Thoracic aorta (tissue), 2 donors: ENCODE results near the gene CSKMT. TPM values are rescaled to one million over a fixed set of nuclear protein-coding genes. Genes with fewer than 3 reads are reported as not detected.
A peak's percentile ranks its signal among the peaks of the same experiment; 100 is the strongest.
"Not testable (repeated sequence)": the region's sequence is repeated elsewhere in the genome, so short reads cannot be mapped to it uniquely, and the experiment has no call there.

Source experiments
- ATAC-seq: fragments of 150-250 bp; one replicate; pipeline ENCODE4 v1.8.0; 2017; ENCODE audit warnings: low read depth; ENCODE audit not compliant: insufficient number of reproducible peaks, low FRiP score
- DNase-seq: peaks from one replicate; pipeline ENCODE4 v3.0.0-alpha.2; 2020; ENCODE audit warnings: low spot score
- H3K27ac ChIP-seq, 2 donors: fragments of 200-600 bp; sonication (generic); 1 replicate in 1 of 2; 2 replicates in 1 of 2; pipeline ENCODE4 v1.5.1; 2016; ENCODE audit warnings: mild to moderate bottlenecking in 2 of 2, moderate library complexity in 2 of 2
- H3K27me3 ChIP-seq: fragments of 200-600 bp; sonication (generic); replicated peaks from 2 replicates; pipeline ENCODE4 v1.6.0; 2016; ENCODE audit warnings: mild to moderate bottlenecking; ENCODE audit not compliant: insufficient read depth
- H3K36me3 ChIP-seq: fragments of 200-600 bp; sonication (generic); one replicate; pipeline ENCODE4 v1.5.1; 2016
- H3K4me1 ChIP-seq, 2 donors: fragments of 200-600 bp; sonication (generic); 1 replicate in 1 of 2; 2 replicates in 1 of 2; pipeline versions ENCODE4 v1.5.1 to v1.6.0; 2016; ENCODE audit warnings: low read depth in 2 of 2, mild to moderate bottlenecking in 1 of 2; ENCODE audit not compliant: control insufficient read depth in 1 of 2
- H3K4me3 ChIP-seq: fragments of 200-600 bp; sonication (generic); 2 replicates; pipeline ENCODE4 v1.5.1; 2016; ENCODE audit warnings: mild to moderate bottlenecking
- H3K9me3 ChIP-seq: fragments of 200-600 bp; sonication (generic); 2 replicates; pipeline ENCODE4 v1.5.1; 2016
- CTCF ChIP-seq: fragments of 200-600 bp; sonication (generic); IDR thresholded peaks from one replicate; pipeline ENCODE4 v1.5.1; 2019; ENCODE audit warnings: antibody characterized with exemption
- total RNA-seq, 2 donors: library from RNA; depleted of rRNA; stranded (reverse); fragments of >200 nt; gene quantifications; one replicate each; pipeline versions ENCODE4 v1.1.0 to v1.2.3, GENCODE V29; 2016

Gene CSKMT
- total RNA-seq, 2 donors from 2014 or later: 1.5 to 2.9 TPM

- Histone ChIP-seq H3K36me3 (peaks cover 6% of the 10 kb centered on the region), H3K27me3 (no peaks in the 10 kb centered on the region), H3K4me3 (no peak overlapping the region), H3K9me3 (no peaks in the 10 kb centered on the region), H3K27ac (no peak overlapping the region), H3K4me1 (peaks cover 31 to 45% of the 10 kb centered on the region in 2 donors)
- no peak for DNase-seq
- ATAC-seq: no peak
- no peak for TF ChIP-seq CTCF
Measured at GRCh38 chr11:62667460-62667859, 2.3 kb downstream of the CSKMT start.

GRCh38 chr11:62669420-62670161, 4.5 kb downstream of the CSKMT start:
- DNase-seq: no peak
- peaks cover 34 to 48% of the 10 kb centered on the region in 2 donors for H3K4me1 ChIP-seq
- ATAC-seq: no peak
- H3K36me3 ChIP-seq: peaks cover 6% of the 10 kb centered on the region
- H3K4me3 ChIP-seq: no peak overlapping the region
- no peak for TF ChIP-seq CTCF
- H3K9me3 ChIP-seq: no peaks in the 10 kb centered on the region
- no peak overlapping the region for H3K27ac ChIP-seq
- no peaks in the 10 kb centered on the region for H3K27me3 ChIP-seq

DNA sequence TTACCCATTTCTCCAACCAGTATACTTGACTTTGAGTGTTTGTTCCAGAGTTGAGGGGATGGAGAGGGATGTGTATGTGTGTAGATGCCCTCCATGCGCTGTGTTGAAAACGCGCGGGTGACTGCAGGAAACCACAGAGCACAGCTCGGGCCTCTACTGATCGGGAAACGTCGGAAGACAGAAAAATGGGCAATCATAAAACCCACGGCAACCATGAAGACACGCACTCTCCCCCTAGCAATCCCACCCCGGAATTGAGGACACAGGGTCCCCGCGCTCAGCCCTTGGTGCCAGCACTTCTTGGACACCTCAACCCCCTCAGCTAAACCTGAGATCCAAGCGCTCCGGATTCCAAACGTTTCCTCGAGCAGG, 6.1 kb downstream of the CSKMT start:
- H3K36me3 ChIP-seq: peaks cover 16% of the 10 kb centered on the region
- H3K4me1 ChIP-seq: peaks cover 32 to 45% of the 10 kb centered on the region in 2 donors
- ATAC-seq (no peak), DNase-seq (no peak)
- no peak for TF ChIP-seq CTCF
- peak overlapping the region; percentile 72 to 81 for H3K27ac ChIP-seq
- H3K9me3 ChIP-seq: no peaks in the 10 kb centered on the region
- no peaks in the 10 kb centered on the region for H3K27me3 ChIP-seq
- H3K4me3 ChIP-seq: peak overlapping the region; percentile 87

DNA sequence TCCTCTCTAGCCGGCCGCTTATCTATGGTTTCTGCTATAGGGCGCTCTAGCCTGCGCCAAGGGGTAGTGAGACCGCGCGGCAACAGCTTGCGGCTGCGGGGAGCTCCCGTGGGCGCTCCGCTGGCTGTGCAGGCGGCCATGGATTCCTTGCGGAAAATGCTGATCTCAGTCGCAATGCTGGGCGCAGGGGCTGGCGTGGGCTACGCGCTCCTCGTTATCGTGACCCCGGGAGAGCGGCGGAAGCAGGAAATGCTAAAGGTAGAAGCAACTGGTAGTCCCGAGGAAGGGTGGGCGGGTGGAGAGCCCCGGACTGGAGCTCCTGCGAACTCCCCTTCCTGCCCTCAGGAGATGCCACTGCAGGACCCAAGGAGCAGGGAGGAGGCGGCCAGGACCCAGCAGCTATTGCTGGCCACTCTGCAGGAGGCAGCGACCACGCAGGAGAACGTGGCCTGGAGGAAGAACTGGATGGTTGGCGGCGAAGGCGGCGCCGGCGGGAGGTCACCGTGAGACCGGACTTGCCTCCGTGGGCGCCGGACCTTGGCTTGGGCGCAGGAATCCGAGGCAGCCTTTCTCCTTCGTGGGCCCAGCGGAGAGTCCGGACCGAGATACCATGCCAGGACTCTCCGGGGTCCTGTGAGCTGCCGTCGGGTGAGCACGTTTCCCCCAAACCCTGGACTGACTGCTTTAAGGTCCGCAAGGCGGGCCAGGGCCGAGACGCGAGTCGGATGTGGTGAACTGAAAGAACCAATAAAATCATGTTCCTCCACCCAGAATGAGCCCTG, 6.7 kb downstream of the CSKMT start, which contains the start of the genes LBHD1 and UQCC3:
LBHD1 (minus strand) TSS at position 660 of the 782 bp plus-strand sequence. CDS start 2,236 bp downstream, outside the sequence.
UQCC3 (plus strand) TSS at position 66 of the 782 bp plus-strand sequence; CDS start at position 139, 73 bp downstream.
- Histone ChIP-seq H3K27ac (peak within 1 kb of the TSS; percentile 72 to 81), H3K4me1 (peaks cover 26 to 39% of the 10 kb centered on the region in 2 donors), H3K4me3 (peak within 1 kb of the TSS; percentile 87), H3K27me3 (no peaks in the 10 kb centered on the region), H3K36me3 (peaks cover 22% of the 10 kb centered on the region), H3K9me3 (no peaks in the 10 kb centered on the region)
- TF ChIP-seq CTCF: no peak
- no peak for DNase-seq
- ATAC-seq: peak; percentile 46

GRCh38 chr11:62673196-62673525, 8.0 kb downstream of the CSKMT start:
- Histone ChIP-seq H3K27ac (no peak overlapping the region), H3K4me3 (no peak overlapping the region), H3K36me3 (peaks cover 16% of the 10 kb centered on the region), H3K4me1 (peaks cover 20 to 38% of the 10 kb centered on the region in 2 donors), H3K27me3 (no peaks in the 10 kb centered on the region), H3K9me3 (no peaks in the 10 kb centered on the region)
- DNase-seq: no peak
- no peak for TF ChIP-seq CTCF
- ATAC-seq: no peak

GRCh38 chr11:62675415-62675814, 10.3 kb downstream of the CSKMT start:
- not testable (repeated sequence) for H3K9me3 ChIP-seq, DNase-seq, ATAC-seq, H3K4me3 ChIP-seq, H3K27ac ChIP-seq, H3K27me3 ChIP-seq
- peaks cover 16% of the 10 kb centered on the region for H3K36me3 ChIP-seq
- H3K4me1 ChIP-seq: peaks cover 24 to 41% of the 10 kb centered on the region in 2 donors
